WTC11 (cell line): ENCODE data around the gene NEK10. TPM values are rescaled to one million over a fixed set of nuclear protein-coding genes. Genes with fewer than 3 reads are reported as not detected.

Source experiments
- ATAC-seq: fragments of 200-7000 bp; cut with Tn5 transposase; 2 replicates; pipeline ENCODE4 v1.10.0; 2021; ENCODE audit warnings: mild to moderate bottlenecking, moderate library complexity
- CTCF ChIA-PET: fragments of 300-600 bp; sonication (Branson Sonifier 250); formaldehyde crosslinking; loops from one replicate; lab custom pipeline; 2021; ENCODE audit warnings: antibody characterized with exemption; lab: Charles Lee
- POLR2A ChIA-PET: fragments of 350-600 bp; sonication (Branson Sonifier 250); formaldehyde crosslinking; loops from one replicate; lab custom pipeline; 2021; ENCODE audit warnings: antibody characterized with exemption; lab: Charles Lee
- DNase-seq: peaks from one replicate; pipeline ENCODE4 v3.0.0; 2021; ENCODE audit warnings: low spot score
- H3K27ac Mint-ChIP-seq: 2 replicates; pipeline ENCODE4 v1.8.0; 2021; ENCODE audit warnings: mixed read lengths
- H3K27me3 Mint-ChIP-seq: 2 replicates; pipeline ENCODE4 v1.8.0; 2021; ENCODE audit warnings: low read depth, mild to moderate bottlenecking, moderate library complexity, mixed read lengths
- H3K36me3 Mint-ChIP-seq: 2 replicates; pipeline ENCODE4 v1.8.0; 2021; ENCODE audit warnings: mixed read lengths
- H3K4me1 Mint-ChIP-seq: 2 replicates; pipeline ENCODE4 v1.8.0; 2022; ENCODE audit warnings: mixed read lengths
- H3K4me3 Mint-ChIP-seq: 2 replicates; pipeline ENCODE4 v1.8.0; 2021; ENCODE audit warnings: mild to moderate bottlenecking, moderate library complexity, mixed read lengths
- H3K9me3 Mint-ChIP-seq: 2 replicates; pipeline ENCODE4 v1.8.0; 2021; ENCODE audit warnings: mixed read lengths
- ATF3 ChIP-seq: sonication (generic); formaldehyde crosslinking; conservative IDR thresholded peaks from 2 replicates; pipeline ENCODE4 v1.8.1; 2022; ENCODE audit warnings: mild to moderate bottlenecking, missing genetic modification reagents
- CREM ChIP-seq: sonication (generic); formaldehyde crosslinking; IDR thresholded peaks from 2 replicates; pipeline ENCODE4 v1.8.1; 2022; ENCODE audit warnings: mild to moderate bottlenecking, missing genetic modification reagents, moderate library complexity
- E2F1 ChIP-seq: sonication (generic); formaldehyde crosslinking; IDR thresholded peaks from 2 replicates; pipeline ENCODE4 v1.8.0; 2022; ENCODE audit warnings: mild to moderate bottlenecking, missing genetic modification reagents
- ELF4 ChIP-seq: sonication (generic); formaldehyde crosslinking; IDR thresholded peaks from 2 replicates; pipeline ENCODE4 v1.8.1; 2022; ENCODE audit warnings: low read depth, mild to moderate bottlenecking, moderate library complexity, missing genetic modification reagents
- EMX1 ChIP-seq: fragments of 250-450 bp; sonication (Bioruptor Pico); IDR thresholded peaks from 2 replicates; pipeline ENCODE4 v1.8.0; 2021; ENCODE audit warnings: mild to moderate bottlenecking
- FOXJ3 ChIP-seq: sonication (generic); formaldehyde crosslinking; IDR thresholded peaks from 2 replicates; pipeline ENCODE4 v1.9.0; 2021; ENCODE audit warnings: missing genetic modification reagents, mild to moderate bottlenecking, borderline replicate concordance
- GABPB1 ChIP-seq: sonication (generic); formaldehyde crosslinking; IDR thresholded peaks from 2 replicates; pipeline ENCODE4 v1.8.1; 2023; ENCODE audit warnings: mild to moderate bottlenecking, missing genetic modification reagents
- GTF2I ChIP-seq: fragments of 250-450 bp; sonication (Bioruptor Pico); conservative IDR thresholded peaks from 2 replicates; pipeline ENCODE4 v1.4.0; 2021; ENCODE audit warnings: mild to moderate bottlenecking
- JUN ChIP-seq: sonication (generic); formaldehyde crosslinking; IDR thresholded peaks from 2 replicates; pipeline ENCODE4 v1.8.0; 2023; ENCODE audit warnings: mild to moderate bottlenecking, missing genetic modification reagents
- KAT7 ChIP-seq: sonication (generic); formaldehyde crosslinking; IDR thresholded peaks from 2 replicates; pipeline ENCODE4 v1.8.1; 2023; ENCODE audit warnings: missing genetic modification reagents, mild to moderate bottlenecking, borderline replicate concordance
- NFATC4 ChIP-seq: fragments of 250-450 bp; sonication (Bioruptor Pico); IDR thresholded peaks from 2 replicates; pipeline ENCODE4 v1.9.0; 2021; ENCODE audit warnings: mild to moderate bottlenecking
- NR1H2 ChIP-seq: sonication (generic); formaldehyde crosslinking; IDR thresholded peaks from 2 replicates; pipeline ENCODE4 v1.9.0; 2021; ENCODE audit warnings: mild to moderate bottlenecking, moderate library complexity, missing genetic modification reagents
- PRRX2 ChIP-seq: fragments of 250-450 bp; sonication (Bioruptor Pico); IDR thresholded peaks from 2 replicates; pipeline ENCODE4 v1.8.0; 2021; ENCODE audit warnings: mild to moderate bottlenecking
- SOX15 ChIP-seq: fragments of 250-450 bp; sonication (Bioruptor Pico); IDR thresholded peaks from 2 replicates; pipeline ENCODE4 v1.9.0; 2021; ENCODE audit warnings: mild to moderate bottlenecking
- TEAD4 ChIP-seq: sonication (generic); formaldehyde crosslinking; IDR thresholded peaks from 2 replicates; pipeline ENCODE4 v1.8.0; 2022; ENCODE audit warnings: mild to moderate bottlenecking, missing genetic modification reagents
- USF2 ChIP-seq: sonication (generic); formaldehyde crosslinking; IDR thresholded peaks from 2 replicates; pipeline ENCODE4 v1.8.1; 2023; ENCODE audit warnings: mild to moderate bottlenecking, missing genetic modification reagents, moderate library complexity
- ZNF219 ChIP-seq: sonication (generic); formaldehyde crosslinking; IDR thresholded peaks from 2 replicates; pipeline ENCODE4 v1.8.0; 2023; ENCODE audit warnings: missing genetic modification reagents, mild to moderate bottlenecking, borderline replicate concordance
- ZNF263 ChIP-seq: sonication (generic); formaldehyde crosslinking; IDR thresholded peaks from 2 replicates; pipeline ENCODE4 v1.8.1; 2022; ENCODE audit warnings: low read depth, mild to moderate bottlenecking, moderate library complexity, missing genetic modification reagents
- ZNF317 ChIP-seq: sonication (generic); formaldehyde crosslinking; IDR thresholded peaks from 2 replicates; pipeline ENCODE4 v1.8.1; 2023; ENCODE audit warnings: low read depth, mild to moderate bottlenecking, moderate library complexity, missing genetic modification reagents, borderline replicate concordance
- ZNF416 ChIP-seq: fragments of 250-450 bp; sonication (Bioruptor Pico); IDR thresholded peaks from 2 replicates; pipeline ENCODE4 v1.9.0; 2021; ENCODE audit warnings: mild to moderate bottlenecking, inconsistent platforms
- ZNF671 ChIP-seq: fragments of 250-450 bp; sonication (Bioruptor Pico); IDR thresholded peaks from 2 replicates; pipeline ENCODE4 v1.8.0; 2021; ENCODE audit warnings: mild to moderate bottlenecking
- total RNA-seq: library from RNA; stranded (reverse); gene quantifications from 3 replicates; pipeline ENCODE4 v1.2.3, GENCODE V29; 2021
- TF ChIP-seq, protein P1 (sequence below): sonication (generic); formaldehyde crosslinking; IDR thresholded peaks from 2 replicates; pipeline ENCODE4 v1.8.1; 2022; ENCODE audit warnings: low read depth, mild to moderate bottlenecking, moderate library complexity, missing genetic modification reagents, borderline replicate concordance
- TF ChIP-seq, protein P2 (sequence below): sonication (generic); formaldehyde crosslinking; IDR thresholded peaks from 2 replicates; pipeline ENCODE4 v1.8.1; 2023; ENCODE audit warnings: mild to moderate bottlenecking, missing genetic modification reagents, borderline replicate concordance
- TF ChIP-seq, protein P3 (sequence below): sonication (generic); formaldehyde crosslinking; conservative IDR thresholded peaks from 2 replicates; pipeline ENCODE4 v1.8.1; 2023; ENCODE audit warnings: mild to moderate bottlenecking, low read depth, missing genetic modification reagents, moderate library complexity

NEK10 gene
- total RNA-seq, 1 experiment from 2014 or later = 0.37 TPM

GRCh38 chr3:27353221-27353620 lies 16.0 kb downstream of the NEK10 start:
- Mint-ChIP-seq H3K27ac (no peak overlapping the region), H3K36me3 (no peaks in the 10 kb centered on the region), H3K9me3 (peaks cover 11% of the 10 kb centered on the region), H3K27me3 (no peaks in the 10 kb centered on the region; the same call in 1 of the 2 replicates), H3K4me1 (peaks cover 45% of the 10 kb centered on the region), H3K4me3 (no peak overlapping the region)
- POLR2A ChIA-PET = no interaction called here
- CTCF ChIA-PET = no interaction called here
- TF ChIP-seq NR1H2 (no peak), PRRX2 (CRISPR knock-in tag) (no peak), ZNF416 (CRISPR knock-in tag) (no peak), FOXJ3 (CRISPR knock-in tag) (no peak), JUN (CRISPR knock-in tag) (no peak), EMX1 (CRISPR knock-in tag) (no peak), KAT7 (CRISPR knock-in tag) (no peak), ELF4 (CRISPR knock-in tag) (no peak), NFATC4 (no peak), ZNF671 (CRISPR knock-in tag) (no peak), CREM (CRISPR knock-in tag) (no peak), SOX15 (CRISPR knock-in tag) (no peak), TEAD4 (CRISPR knock-in tag) (no peak), USF2 (CRISPR knock-in tag) (no peak)
- TF ChIP-seq, protein P1, sequence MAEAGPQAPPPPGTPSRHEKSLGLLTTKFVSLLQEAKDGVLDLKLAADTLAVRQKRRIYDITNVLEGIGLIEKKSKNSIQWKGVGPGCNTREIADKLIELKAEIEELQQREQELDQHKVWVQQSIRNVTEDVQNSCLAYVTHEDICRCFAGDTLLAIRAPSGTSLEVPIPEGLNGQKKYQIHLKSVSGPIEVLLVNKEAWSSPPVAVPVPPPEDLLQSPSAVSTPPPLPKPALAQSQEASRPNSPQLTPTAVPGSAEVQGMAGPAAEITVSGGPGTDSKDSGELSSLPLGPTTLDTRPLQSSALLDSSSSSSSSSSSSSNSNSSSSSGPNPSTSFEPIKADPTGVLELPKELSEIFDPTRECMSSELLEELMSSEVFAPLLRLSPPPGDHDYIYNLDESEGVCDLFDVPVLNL (CRISPR knock-in tag) = no peak
- TF ChIP-seq, protein P2, sequence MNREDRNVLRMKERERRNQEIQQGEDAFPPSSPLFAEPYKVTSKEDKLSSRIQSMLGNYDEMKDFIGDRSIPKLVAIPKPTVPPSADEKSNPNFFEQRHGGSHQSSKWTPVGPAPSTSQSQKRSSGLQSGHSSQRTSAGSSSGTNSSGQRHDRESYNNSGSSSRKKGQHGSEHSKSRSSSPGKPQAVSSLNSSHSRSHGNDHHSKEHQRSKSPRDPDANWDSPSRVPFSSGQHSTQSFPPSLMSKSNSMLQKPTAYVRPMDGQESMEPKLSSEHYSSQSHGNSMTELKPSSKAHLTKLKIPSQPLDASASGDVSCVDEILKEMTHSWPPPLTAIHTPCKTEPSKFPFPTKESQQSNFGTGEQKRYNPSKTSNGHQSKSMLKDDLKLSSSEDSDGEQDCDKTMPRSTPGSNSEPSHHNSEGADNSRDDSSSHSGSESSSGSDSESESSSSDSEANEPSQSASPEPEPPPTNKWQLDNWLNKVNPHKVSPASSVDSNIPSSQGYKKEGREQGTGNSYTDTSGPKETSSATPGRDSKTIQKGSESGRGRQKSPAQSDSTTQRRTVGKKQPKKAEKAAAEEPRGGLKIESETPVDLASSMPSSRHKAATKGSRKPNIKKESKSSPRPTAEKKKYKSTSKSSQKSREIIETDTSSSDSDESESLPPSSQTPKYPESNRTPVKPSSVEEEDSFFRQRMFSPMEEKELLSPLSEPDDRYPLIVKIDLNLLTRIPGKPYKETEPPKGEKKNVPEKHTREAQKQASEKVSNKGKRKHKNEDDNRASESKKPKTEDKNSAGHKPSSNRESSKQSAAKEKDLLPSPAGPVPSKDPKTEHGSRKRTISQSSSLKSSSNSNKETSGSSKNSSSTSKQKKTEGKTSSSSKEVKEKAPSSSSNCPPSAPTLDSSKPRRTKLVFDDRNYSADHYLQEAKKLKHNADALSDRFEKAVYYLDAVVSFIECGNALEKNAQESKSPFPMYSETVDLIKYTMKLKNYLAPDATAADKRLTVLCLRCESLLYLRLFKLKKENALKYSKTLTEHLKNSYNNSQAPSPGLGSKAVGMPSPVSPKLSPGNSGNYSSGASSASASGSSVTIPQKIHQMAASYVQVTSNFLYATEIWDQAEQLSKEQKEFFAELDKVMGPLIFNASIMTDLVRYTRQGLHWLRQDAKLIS (CRISPR knock-in tag) = no peak
- no peak for ATAC-seq
- DNase-seq = no peak

DNA sequence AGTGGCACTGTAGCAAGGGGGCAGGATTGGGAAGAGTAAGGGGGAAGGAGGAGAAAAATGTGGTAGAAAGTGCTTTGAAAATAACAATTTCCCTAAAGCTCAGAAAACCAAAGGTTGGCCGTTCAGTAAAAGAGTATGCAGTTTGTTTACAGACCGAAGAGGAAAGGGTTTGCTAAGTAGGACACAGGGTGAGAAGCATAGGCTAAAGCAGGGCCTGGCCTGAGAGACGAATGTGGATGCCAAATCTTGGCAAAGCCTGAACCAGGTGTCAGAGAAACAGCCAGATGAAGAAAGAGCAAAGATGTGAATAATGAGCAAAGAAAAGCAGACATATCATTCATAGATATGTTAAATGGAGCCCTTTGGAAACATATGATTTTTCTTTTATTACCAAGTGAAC lies 17.1 kb downstream of the NEK10 start:
- peaks cover 11% of the 10 kb centered on the region for H3K9me3 Mint-ChIP-seq
- POLR2A ChIA-PET = no interaction called here
- DNase-seq (no peak), ATAC-seq (peak; percentile 14; the same call in 1 of the 2 replicates)
- no peak overlapping the region for H3K4me3 Mint-ChIP-seq
- H3K27ac Mint-ChIP-seq = no peak overlapping the region
- no peaks in the 10 kb centered on the region for H3K36me3 Mint-ChIP-seq
- TF ChIP-seq ZNF263 (CRISPR knock-in tag) (no peak), ZNF317 (CRISPR knock-in tag) (no peak), ZNF219 (CRISPR knock-in tag) (no peak), NFATC4 (no peak), E2F1 (no peak), GABPB1 (CRISPR knock-in tag) (no peak), NR1H2 (no peak), ATF3 (CRISPR knock-in tag) (no peak), TEAD4 (CRISPR knock-in tag) (no peak), FOXJ3 (CRISPR knock-in tag) (no peak), GTF2I (CRISPR knock-in tag) (no peak)
- TF ChIP-seq, protein P3, sequence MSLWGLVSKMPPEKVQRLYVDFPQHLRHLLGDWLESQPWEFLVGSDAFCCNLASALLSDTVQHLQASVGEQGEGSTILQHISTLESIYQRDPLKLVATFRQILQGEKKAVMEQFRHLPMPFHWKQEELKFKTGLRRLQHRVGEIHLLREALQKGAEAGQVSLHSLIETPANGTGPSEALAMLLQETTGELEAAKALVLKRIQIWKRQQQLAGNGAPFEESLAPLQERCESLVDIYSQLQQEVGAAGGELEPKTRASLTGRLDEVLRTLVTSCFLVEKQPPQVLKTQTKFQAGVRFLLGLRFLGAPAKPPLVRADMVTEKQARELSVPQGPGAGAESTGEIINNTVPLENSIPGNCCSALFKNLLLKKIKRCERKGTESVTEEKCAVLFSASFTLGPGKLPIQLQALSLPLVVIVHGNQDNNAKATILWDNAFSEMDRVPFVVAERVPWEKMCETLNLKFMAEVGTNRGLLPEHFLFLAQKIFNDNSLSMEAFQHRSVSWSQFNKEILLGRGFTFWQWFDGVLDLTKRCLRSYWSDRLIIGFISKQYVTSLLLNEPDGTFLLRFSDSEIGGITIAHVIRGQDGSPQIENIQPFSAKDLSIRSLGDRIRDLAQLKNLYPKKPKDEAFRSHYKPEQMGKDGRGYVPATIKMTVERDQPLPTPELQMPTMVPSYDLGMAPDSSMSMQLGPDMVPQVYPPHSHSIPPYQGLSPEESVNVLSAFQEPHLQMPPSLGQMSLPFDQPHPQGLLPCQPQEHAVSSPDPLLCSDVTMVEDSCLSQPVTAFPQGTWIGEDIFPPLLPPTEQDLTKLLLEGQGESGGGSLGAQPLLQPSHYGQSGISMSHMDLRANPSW (CRISPR knock-in tag) = no peak
- no peaks in the 10 kb centered on the region; the same call in 1 of the 2 replicates for H3K27me3 Mint-ChIP-seq
- CTCF ChIA-PET = no interaction called here
- H3K4me1 Mint-ChIP-seq = peaks cover 42% of the 10 kb centered on the region
